CD4-positive, alpha-beta T cell treated with Interleukin-2 at 100 ng/mL for 4 hours (primary cell): Measurements from ENCODE around the gene UBE2L3.
"Not testable (repeated sequence)": the region's sequence is repeated elsewhere in the genome, so short reads cannot be mapped to it uniquely, and the experiment has no call there.

Source experiments
- DNase-seq: peaks from one replicate; pipeline ENCODE4 v3.0.0-alpha.2; 2020; ENCODE audit warnings: low spot score

Gene UBE2L3

GRCh38 chr22:21571679-21572078, 4.2 kb downstream of the UBE2L3 start:
- no peak for DNase-seq

DNA sequence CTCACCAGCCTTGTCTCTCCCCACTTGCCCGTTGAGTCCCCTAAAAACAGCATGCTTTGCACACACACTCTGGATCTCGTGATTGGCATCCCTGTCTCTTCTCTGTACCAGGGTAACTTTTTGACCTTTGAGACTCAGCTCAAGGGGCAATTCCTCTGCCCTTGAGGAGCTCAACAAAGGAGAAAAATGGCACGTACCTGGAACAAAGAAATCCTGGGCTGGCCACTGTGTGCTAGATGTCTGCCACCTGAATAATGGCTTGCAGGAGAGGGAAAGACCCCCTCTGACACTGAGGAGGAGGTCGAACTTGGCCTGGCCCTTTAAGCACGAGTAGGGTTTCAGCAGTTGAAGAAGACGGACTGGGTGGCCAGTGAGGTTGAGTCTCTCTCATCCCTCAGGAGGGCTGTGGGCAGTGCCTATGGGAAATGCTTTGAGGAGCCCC, 5.8 kb downstream of the UBE2L3 start:
- no peak for DNase-seq

DNA sequence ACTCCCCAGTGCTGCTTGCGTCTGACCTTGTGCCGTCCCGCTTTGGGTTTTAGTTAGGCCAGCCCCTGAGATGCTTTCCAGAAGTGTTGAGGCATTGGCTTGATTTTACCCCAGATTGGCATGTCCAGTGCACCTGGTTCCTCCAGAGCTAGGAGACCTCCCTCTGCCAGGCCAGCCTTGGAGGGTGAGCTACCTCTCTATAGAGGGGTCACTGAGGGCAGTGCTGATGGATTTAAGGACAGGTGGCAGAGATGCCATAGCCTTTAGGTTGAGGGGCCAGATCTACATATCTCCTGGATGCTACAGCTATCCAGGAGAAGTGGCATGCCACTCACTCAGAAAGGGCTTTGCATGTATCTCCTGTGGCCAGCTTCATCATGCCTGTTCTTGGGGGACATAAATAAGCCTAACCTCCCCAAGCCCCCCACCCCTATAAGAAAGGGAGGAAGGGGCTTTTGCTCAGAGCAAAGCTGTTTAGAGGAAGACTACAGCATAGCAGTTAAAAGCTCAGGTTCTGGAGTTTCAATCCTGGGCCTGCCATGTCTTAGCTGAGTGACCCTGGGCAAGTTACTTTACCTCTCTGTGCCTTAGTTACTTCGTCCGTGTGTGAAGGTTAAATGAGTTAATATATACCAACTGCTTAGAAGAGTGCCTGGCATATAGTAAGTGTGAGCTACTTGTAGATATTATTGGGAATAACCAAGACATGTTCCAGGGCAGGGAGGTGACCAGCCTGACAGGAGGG, 6.4 kb downstream of the UBE2L3 start:
- DNase-seq = no peak

DNA sequence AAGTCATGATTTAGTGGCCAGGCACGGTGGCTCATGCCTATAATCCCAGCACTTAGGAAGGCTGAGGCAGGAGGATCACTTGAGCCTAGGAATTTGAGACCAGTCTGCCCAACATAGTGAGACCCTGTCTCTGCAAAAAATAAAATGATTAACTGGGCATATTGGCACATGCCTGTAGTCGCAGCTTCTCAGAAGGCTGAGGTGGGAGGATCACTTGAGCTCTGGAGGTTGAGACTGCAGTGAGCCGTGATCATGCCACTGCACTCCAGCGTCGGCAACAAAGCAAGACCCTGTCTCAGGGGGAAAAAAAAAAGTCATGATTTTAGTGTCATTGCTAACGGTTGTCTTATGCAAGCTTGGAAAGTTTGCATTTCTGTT, 11.9 kb downstream of the UBE2L3 start:
- no peak for DNase-seq

- DNase-seq = not testable (repeated sequence)
Measured at GRCh38 chr22:21580623-21581007, 13.1 kb downstream of the UBE2L3 start.

DNA sequence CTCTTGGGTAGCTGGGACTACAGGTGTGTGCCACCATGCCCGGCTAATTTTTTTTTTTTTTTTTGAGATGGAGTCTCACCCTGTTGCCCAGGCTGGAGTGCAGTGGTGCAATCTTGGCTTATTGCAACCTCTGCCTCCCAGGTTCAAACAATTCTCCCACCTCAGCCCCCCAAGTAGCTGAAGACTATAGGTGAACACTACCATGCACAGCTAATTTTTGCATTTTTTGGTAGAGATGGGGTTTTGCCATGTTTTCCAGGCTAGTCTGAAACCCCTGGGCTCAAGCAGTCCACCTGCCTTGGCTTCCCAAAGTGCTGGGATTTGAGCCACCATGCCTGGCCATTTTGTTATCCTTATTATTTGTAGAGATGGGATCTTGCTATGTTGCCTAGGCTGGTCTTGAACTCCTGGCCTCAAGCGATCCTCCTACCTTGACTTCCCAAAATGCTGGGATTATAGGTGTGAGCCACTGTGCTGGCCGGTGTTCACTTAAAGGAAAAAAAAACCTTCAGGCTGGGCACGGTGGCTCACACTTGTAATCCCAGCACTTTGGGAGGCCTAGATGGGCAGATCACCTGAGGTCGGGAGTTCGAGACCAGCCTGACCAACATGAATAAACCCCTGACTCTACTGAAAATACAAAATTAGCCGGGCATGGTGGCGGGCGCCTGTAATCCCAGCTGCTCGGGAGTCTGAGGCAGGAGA, 13.6 kb downstream of the UBE2L3 start:
- not testable (repeated sequence) for DNase-seq

DNA sequence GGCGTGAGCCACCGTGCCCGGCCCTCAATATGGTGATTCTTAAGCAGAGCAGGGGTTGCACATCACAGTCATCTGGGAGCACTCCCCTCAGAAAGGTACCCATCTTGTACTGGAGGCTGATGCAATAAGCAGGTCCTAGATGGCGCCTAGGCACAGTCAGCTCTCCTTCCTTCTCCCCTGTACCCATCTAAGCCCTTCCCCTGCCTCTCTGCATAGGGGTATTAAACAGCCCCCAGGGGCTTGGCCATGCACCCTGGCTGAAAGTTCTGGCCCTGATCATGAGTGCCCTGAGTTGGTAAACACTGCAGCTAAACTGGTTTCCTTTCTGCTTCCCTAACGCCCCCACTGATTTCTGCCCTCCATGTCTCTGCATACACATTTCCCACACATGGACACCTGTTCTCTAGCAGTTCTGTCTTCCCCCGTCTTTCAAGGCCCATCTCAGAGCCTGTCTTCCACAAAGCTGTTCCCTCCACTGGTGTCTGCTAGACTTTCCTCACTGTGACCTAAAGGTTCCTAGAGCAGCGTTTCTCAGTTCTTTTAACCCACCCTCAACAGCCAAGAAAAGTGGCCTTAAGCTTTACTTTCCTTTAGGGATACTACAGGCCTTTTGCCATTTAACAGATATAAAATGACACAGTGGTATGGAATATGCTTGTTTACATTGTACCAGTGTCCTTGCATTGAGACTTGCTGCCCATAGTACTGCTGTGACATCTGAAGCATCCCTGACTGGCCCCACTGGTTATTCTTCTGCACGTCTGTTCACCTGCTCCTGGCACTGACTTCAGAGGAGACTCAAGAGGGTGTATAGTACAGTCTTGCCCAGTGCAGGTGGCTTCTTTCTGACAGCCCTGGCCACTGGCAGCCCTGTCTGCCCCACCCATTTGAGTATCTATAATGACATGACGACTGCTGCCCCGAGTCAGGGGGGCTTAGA, 15.6 kb downstream of the UBE2L3 start:
- DNase-seq = no peak

DNA sequence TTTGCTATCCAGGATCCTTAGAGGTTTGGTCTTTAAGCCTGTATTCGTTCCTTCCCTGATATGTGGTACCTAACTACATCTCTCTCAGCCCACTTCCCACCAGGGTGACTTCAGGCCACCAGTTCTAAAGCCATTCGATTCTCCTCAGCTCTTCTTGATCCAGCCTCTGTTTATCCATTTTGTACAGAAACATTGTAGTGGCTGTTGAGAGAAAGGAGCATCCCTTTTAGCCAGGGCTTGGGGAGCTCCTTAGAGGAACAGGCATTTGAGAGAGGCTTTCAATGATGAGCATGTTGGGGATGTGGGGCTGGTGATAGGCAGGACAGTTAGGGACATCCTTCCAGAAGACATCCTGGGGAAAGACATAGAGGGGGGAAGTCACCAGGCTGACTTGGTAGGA, 17.9 kb downstream of the UBE2L3 start:
- DNase-seq = no peak

GRCh38 chr22:21587803-21588611, 20.5 kb downstream of the UBE2L3 start:
- peak; percentile 21 for DNase-seq

DNA sequence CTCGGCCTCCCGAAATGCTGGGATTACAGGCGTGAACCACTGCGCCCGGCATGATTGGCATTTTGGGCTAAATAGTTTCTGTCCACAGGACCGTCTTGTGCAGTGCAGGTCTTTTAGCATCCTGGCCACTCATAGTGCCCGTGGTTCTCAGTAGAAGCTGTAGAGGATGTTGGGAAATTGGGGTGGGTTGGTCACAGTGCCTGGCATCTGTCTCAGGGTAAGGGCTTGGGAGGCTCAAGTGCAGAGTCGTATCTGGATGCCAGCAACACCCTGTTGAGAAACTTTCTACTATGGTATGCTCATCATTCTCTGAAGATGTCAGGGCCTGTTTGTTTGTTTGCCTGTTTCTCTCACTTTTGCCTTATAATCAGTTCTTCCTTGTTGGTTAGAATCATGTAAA, 21.9 kb downstream of the UBE2L3 start:
- DNase-seq = no peak

- no peak for DNase-seq
Measured at GRCh38 chr22:21590809-21591641, 23.5 kb downstream of the UBE2L3 start.

DNA sequence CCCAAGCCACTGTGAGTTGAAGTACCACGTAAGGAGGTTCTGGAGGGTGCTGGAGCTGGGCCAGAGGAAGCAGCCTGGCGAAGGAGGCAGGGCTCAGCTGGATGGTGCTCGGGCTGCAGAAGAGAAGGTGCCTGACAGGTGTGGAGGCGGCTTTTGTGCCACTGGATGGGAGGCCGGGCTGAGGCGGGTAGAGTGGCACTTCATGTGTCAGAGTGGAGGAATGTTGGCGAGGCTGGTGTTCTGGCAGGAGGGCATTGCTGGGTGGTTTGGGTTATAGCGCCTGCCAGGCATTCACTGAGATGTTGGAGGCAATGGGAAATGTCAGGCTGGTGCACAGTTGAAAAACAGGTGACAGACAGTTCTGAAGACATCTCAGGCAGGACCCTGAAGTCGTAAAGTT, 24.2 kb downstream of the UBE2L3 start:
- DNase-seq = no peak

GRCh38 chr22:21592422-21592821, 24.9 kb downstream of the UBE2L3 start:
- no peak for DNase-seq

- no peak for DNase-seq
Measured at GRCh38 chr22:21593406-21594232, 26.1 kb downstream of the UBE2L3 start.

DNA sequence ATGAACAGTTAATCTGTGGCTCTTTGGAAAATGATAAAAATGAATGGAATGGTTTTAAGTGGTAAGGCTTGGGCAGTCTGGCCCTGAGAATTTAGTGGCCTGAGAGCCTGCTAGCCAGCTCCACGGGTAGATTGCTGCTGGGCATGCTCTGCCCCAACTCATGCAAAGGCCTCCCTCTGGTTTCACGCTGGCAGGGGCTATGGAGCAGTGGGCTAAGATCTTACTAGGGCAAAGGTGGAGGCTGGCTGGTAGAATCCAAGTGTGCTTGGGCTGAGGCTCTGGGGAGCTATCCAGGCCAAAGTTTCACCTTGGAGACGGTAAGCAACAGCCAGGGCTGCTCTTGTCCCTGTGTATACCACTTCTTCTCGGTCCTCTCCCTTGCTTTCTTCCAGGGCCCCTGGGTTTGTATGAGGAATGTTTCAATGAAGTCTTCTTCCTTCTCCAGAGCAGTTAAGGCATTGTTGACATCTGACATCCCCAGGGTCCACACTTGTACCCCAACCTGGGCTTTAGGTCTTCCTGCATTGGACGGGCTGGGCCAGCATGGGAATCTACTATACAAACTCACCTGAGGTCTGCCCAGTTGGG, 27.4 kb downstream of the UBE2L3 start:
- DNase-seq = no peak

DNA sequence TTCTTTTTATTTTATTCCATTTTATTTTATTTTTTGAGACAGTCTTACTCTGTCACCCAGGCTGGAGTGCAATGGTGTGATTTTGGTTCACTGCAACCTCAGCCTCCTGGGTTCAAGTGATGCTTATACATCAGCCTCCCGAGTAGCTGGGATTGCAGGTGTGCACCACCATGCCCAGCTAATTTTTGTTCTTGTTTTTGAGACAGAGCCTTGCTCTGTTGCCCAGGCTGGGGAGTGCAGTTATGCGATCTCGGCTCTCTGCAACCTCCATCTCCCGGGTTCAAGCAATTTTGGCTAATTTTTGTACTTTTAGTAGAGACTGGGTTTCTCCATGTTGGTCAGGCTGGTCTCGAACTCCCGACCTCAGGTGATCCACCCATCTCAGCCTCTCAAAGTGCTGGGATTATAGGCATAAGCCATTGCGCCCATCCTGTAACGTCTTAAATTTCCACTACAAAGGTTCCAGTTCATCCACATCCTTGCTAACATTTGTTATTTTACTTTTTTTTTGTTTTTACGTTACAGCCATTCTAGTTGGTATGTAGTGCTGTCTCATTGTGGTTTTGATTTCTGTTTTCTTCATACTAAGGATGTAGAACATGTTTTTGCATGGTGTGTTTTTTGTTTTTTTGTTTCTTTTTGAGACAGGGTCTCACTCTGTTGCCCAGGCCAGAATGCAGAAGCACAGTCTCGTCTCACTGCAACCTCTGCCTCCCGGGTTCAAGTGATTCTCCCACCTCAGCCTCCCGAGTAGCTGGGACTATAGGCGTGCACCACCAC, 29.0 kb downstream of the UBE2L3 start:
- DNase-seq = not testable (repeated sequence)

DNA sequence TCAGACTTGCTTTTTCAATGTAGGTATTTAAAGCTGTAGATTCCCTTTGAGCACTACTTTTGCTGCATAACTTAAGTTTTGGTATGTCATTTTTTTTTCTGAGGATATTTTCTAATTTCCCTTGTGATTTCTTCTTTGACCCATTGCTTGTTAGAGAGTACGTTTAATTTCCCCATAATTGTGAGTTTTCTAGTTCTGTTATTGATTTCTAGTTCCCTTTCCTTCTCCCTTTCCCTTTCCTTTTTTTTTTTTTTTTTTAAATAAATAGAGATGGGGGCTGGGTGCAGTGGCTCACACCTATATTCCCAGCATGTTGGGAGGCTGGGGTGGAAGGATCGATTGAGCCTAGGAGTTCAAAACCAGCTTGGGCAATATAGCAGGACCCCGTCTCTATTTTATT, 30.8 kb downstream of the UBE2L3 start:
- no peak for DNase-seq

- no peak for DNase-seq
Measured at GRCh38 chr22:21599053-21599893, 31.8 kb downstream of the UBE2L3 start.
